ENCODE measurements around the gene KNDC1. TPM values are rescaled to one million over a fixed set of nuclear protein-coding genes. Genes with fewer than 3 reads are reported as not detected.

Gene KNDC1
- total and polyA plus RNA-seq, 10 donors, result 0.05 to 3.5 (median 1.0) TPM

GRCh38 chr10:133259602-133259989 is 99.6 kb downstream of the KNDC1 start:
- H3K4me1 ChIP-seq, result peaks cover 29 to 78% (median 67%) of the 10 kb centered on the region in 6 donors
- H3K9me3 ChIP-seq, result no peaks in the 10 kb centered on the region
- H3K36me3 ChIP-seq, result peaks cover 0 to 15% (median 2%) of the 10 kb centered on the region in 6 donors
- peak overlapping the region in 1 of 8 donors; percentile 54 for H3K4me3 ChIP-seq
- H3K27ac ChIP-seq, result peak overlapping the region in 7 of 8 donors; percentile 61 to 89 (median 71)
- TF ChIP-seq CTCF (IDR thresholded peaks at IDR 0.05 in 8 of 11, conservative IDR thresholded peaks at IDR 0.05 in 3 of 11) (no peak), POLR2AphosphoS5 (IDR thresholded peaks at IDR 0.05) (no peak), POLR2A (IDR thresholded peaks at IDR 0.05) (no peak)
- WGBS, 5 donors, result 46 to 67% (median 56%) methylated on average over 8 to 12 of the region's 12 CpGs
- peaks cover 0 to 8% (median 0%) of the 10 kb centered on the region in 7 donors for H3K27me3 ChIP-seq (replicated peaks in 1 of 7)
- intact Hi-C loops (cut with DNase I; ENCODE audit: low total_unique reads), result loop anchor here (10.0 kb wide), 1 partner anchor 115 kb away; no protein-coding TSS in a partner anchor
- DNase-seq, result no peak

DNA sequence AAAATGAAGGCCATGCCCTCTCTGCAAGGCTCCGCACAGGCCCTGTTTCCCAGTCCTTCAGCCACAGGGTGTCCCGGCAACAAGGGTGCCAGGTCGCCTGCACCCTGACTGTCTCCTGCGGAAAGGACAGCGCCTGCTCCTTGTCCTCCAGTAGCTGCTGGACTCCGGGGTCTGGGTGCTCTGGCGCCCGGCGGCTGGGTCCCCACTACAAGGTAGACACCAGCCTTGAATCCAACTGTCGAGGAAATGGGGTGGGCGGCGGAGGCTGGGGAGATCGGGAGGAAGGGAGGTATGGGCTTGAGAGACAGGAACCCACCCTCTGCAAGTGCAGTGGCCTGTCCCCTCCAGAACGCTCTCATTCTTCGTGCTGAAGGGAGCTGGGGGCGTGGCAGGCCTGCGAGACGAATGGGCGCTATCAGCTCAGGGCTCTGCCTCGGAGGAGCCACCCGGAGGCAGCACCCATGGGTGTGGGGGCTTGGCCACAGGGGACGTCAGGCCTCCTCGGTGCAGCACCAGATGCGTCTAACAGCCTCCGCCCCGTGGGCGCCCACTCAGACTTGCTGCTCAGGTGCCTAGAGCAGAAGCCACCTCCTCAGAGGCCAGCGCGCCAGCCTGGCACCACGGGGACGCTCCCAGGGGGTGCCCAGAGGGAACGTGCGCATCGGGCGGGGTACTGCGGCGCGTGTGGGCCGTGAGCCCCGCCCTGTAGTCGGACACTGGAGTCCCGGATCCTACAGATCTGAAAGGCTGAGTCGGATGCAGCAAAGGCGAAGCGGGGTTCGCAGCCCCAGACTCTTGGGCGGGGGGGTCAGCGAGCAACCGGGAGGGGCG is 101.1 kb downstream of the KNDC1 start:
- peak overlapping the region; percentile 74 to 96 (median 88) for H3K27ac ChIP-seq
- peaks cover 29 to 92% (median 68%) of the 10 kb centered on the region in 6 donors for H3K4me1 ChIP-seq
- no peaks in the 10 kb centered on the region for H3K9me3 ChIP-seq
- peak; percentile 95 for DNase-seq
- TF ChIP-seq CTCF (IDR thresholded peaks at IDR 0.05 in 8 of 11, conservative IDR thresholded peaks at IDR 0.05 in 3 of 11) (peak in 1 of 11 experiments; percentile 12), POLR2A (IDR thresholded peaks at IDR 0.05) (no peak), POLR2AphosphoS5 (IDR thresholded peaks at IDR 0.05) (peak in 1 of 3 donors; percentile 69)
- 15 to 40% (median 19%) methylated on average over 21 to 50 of the region's 50 CpGs for WGBS, 5 donors
- intact Hi-C loops (cut with DNase I; ENCODE audit: low total_unique reads), result no loop called here
- peaks cover 0 to 22% (median 2%) of the 10 kb centered on the region in 6 donors for H3K36me3 ChIP-seq
- peak overlapping the region; percentile 48 to 83 (median 76) for H3K4me3 ChIP-seq
- no peaks in the 10 kb centered on the region for H3K27me3 ChIP-seq (replicated peaks in 1 of 7)

DNA sequence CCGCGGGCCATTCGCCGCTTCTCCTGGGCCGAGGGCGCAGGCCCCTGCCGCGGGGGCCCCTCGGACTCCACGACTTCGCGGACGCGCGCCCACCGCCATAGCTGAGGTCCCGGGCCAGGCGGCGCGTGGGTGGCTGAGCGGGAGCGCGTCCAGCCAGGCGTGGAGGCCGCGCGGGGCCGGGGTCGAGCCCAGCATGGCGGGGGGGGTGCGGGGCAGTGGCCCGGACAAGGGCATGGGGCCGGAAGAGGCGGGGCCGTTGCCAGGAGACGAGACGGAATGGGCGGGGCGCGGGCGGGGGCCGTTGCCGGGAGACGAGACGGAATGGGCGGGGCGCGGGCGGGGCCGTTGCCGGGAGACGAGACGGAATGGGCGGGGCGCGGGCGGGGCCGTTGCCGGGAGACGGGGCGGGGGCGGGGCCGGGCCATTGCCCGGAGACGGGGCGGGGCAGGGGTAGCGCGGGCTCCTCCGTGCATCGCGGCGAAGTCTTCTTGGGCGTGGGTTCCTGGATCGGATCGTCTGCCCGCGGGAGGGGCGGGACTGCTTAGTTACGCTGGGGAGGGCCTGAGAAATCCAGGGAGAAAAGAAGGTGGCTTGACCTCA is 101.8 kb downstream of the KNDC1 start:
- Histone ChIP-seq H3K9me3 (no peaks in the 10 kb centered on the region), H3K4me1 (peaks cover 29 to 89% (median 67%) of the 10 kb centered on the region in 6 donors), H3K27me3 (replicated peaks in 1 of 7) (no peaks in the 10 kb centered on the region), H3K36me3 (peaks cover 0 to 29% (median 5%) of the 10 kb centered on the region in 6 donors), H3K27ac (peak overlapping the region; percentile 74 to 96 (median 88)), H3K4me3 (peak overlapping the region; percentile 48 to 83 (median 76))
- DNase-seq, result peak; percentile 97
- intact Hi-C loops (cut with DNase I; ENCODE audit: low total_unique reads), result no loop called here
- TF ChIP-seq CTCF (IDR thresholded peaks at IDR 0.05 in 8 of 11, conservative IDR thresholded peaks at IDR 0.05 in 3 of 11) (no peak), POLR2AphosphoS5 (IDR thresholded peaks at IDR 0.05) (peak; percentile 64 to 75 (median 72)), POLR2A (IDR thresholded peaks at IDR 0.05) (peak in 1 of 3 donors; percentile 32)
- 0 to 2% (median 1%) methylated on average over 16 to 79 of the region's 79 CpGs for WGBS, 5 donors
